Measurements from ENCODE around the gene CP. TPM values are rescaled to one million over a fixed set of nuclear protein-coding genes. Genes with fewer than 3 reads are reported as not detected.
A peak's percentile ranks its signal among the peaks of the same experiment; 100 is the strongest.

Gene CP
- polyA plus RNA-seq, 1 donor (not counting 4 experiments of a cell fraction or from before 2014, with no cell fraction given): 0.03 TPM

DNA sequence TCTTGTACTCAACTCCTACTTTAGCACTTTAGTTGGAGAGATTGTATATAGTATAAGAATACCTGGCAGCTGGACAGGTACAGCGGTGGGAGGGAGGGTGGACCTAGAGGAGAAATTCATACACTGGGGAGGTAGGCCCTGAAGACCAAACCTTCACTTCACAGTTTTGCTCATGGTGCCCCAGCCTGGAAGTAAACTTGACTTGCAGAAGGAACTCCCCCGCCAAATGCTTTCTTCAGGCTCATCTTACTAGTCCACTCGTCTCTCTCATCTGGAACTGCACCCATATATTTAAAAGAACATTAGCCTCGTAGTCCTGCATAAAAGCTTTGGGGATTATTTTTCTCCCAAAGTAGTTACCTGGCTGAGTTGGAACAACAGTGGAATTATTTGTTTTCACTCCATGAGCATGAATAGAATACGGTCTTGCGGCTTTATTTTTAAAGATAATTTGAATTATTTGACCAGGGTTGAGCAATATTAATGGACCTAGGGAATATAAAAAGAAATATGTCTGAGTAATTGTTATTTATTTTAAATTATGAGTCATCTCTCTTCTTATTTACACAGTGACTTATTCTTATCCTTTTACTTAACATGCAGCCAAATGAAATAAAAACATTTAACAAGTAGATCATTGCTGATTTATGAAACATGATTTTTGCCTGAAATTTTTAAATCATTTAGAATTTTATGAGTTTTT lies 25.5 kb upstream of the CP start:
- FAIRE-seq (no peak), DNase-seq (ENCODE audit: low read depth, low spot score) (no peak)
- no peak overlapping the region for H3K9ac ChIP-seq (ENCODE audit: control insufficient read depth, extremely low read depth, insufficient read depth, low read length)
- H3K4me1 ChIP-seq (ENCODE audit: control insufficient read depth, extremely low read depth, insufficient read depth, low read length): peaks cover 8% of the 10 kb centered on the region
- H3K36me3 ChIP-seq (ENCODE audit: control insufficient read depth in 2 of 2, extremely low read depth in 1 of 2, insufficient read depth in 2 of 2, low read length in 2 of 2): no peaks in the 10 kb centered on the region
- H3K4me3 ChIP-seq (ENCODE audit: control insufficient read depth in 2 of 3, extremely low read depth in 1 of 3, insufficient read depth in 2 of 3, low read depth in 1 of 3, low read length in 3 of 3): no peak overlapping the region
- H2AFZ ChIP-seq (ENCODE audit: control insufficient read depth, low read length): no peak overlapping the region
- H3K79me2 ChIP-seq (ENCODE audit: control insufficient read depth, insufficient read depth, low read length): no peaks in the 10 kb centered on the region
- no peaks in the 10 kb centered on the region for H3K27me3 ChIP-seq (ENCODE audit: control insufficient read depth, extremely low read depth, insufficient read depth, low read length)
- H3K9me1 ChIP-seq (ENCODE audit: control insufficient read depth, extremely low read depth, insufficient read depth, low read length): no peaks in the 10 kb centered on the region
- H3K27ac ChIP-seq (ENCODE audit: control insufficient read depth, insufficient read depth, low read length): no peak overlapping the region
- no peak overlapping the region for H3K4me2 ChIP-seq (ENCODE audit: control insufficient read depth, extremely low read depth, insufficient read depth, low read depth, low read length)
- no peaks in the 10 kb centered on the region for H4K20me1 ChIP-seq (ENCODE audit: control insufficient read depth, extremely low read depth, insufficient read depth, low read length)
- TF ChIP-seq EZH2 (IDR thresholded peaks at IDR 0.05; ENCODE audit: low read length): no peak
- TF ChIP-seq, protein P1, sequence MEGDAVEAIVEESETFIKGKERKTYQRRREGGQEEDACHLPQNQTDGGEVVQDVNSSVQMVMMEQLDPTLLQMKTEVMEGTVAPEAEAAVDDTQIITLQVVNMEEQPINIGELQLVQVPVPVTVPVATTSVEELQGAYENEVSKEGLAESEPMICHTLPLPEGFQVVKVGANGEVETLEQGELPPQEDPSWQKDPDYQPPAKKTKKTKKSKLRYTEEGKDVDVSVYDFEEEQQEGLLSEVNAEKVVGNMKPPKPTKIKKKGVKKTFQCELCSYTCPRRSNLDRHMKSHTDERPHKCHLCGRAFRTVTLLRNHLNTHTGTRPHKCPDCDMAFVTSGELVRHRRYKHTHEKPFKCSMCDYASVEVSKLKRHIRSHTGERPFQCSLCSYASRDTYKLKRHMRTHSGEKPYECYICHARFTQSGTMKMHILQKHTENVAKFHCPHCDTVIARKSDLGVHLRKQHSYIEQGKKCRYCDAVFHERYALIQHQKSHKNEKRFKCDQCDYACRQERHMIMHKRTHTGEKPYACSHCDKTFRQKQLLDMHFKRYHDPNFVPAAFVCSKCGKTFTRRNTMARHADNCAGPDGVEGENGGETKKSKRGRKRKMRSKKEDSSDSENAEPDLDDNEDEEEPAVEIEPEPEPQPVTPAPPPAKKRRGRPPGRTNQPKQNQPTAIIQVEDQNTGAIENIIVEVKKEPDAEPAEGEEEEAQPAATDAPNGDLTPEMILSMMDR (optimal IDR thresholded peaks at IDR 0.05 in 1 of 3, IDR thresholded peaks at IDR 0.05 in 1 of 3, conservative IDR thresholded peaks at IDR 0.05 in 1 of 3; ENCODE audit: extremely low read depth in 1 of 3, insufficient read depth in 2 of 3, low read length in 3 of 3): no peak
- dilution Hi-C loops (cut with MboI; ENCODE audit: extremely low pct_ligation_motif_present, low sequenced_read_pairs): no loop called here
- H3K9me3 ChIP-seq (ENCODE audit: control insufficient read depth, low read depth, low read length): no peaks in the 10 kb centered on the region

DNA sequence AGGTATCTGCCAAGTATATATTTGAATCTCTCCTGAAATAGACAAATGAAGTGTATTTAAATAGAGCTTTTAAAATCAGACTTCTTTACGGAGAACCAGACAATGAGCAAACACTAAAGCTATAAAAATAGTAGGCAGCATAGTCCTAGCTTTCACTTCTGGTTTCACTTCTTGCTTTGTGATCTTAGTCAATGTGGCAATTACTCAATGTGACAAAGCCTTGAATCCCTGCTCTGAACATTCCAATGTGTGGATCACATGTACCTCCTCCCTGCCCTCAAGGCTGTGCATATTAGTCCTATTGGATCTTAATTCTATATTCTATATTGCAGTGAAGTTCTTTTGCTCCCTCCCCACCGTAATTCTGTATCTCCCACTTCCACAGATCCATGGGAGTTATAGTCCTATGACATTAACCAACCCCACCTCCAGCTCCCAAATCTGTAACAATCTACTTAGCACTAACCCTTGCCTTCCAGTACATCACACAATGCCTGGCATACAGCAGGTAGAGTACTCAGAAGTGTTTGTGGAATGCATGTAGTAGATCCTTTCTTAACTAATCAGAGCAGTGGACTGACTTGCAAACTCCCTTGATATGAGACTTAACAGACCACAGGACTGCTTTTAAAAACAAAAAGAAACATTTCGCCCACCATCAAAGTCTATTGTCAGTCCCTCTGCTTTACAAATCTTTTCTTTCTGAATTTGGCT lies 24.3 kb upstream of the CP start:
- FAIRE-seq: peak; percentile 91
- DNase-seq (ENCODE audit: low read depth, low spot score): no peak
- no peaks in the 10 kb centered on the region for H3K9me3 ChIP-seq (ENCODE audit: control insufficient read depth, low read depth, low read length)

More for the DNA sequence above, 24.3 kb upstream of the CP start:
- Histone ChIP-seq H3K27me3 (ENCODE audit: control insufficient read depth, extremely low read depth, insufficient read depth, low read length) (no peaks in the 10 kb centered on the region), H3K4me1 (ENCODE audit: control insufficient read depth, extremely low read depth, insufficient read depth, low read length) (peaks cover 8% of the 10 kb centered on the region), H3K79me2 (ENCODE audit: control insufficient read depth, insufficient read depth, low read length) (no peaks in the 10 kb centered on the region), H4K20me1 (ENCODE audit: control insufficient read depth, extremely low read depth, insufficient read depth, low read length) (no peaks in the 10 kb centered on the region), H2AFZ (ENCODE audit: control insufficient read depth, low read length) (peak overlapping the region; percentile 60), H3K36me3 (ENCODE audit: control insufficient read depth in 2 of 2, extremely low read depth in 1 of 2, insufficient read depth in 2 of 2, low read length in 2 of 2) (no peaks in the 10 kb centered on the region), H3K9me1 (ENCODE audit: control insufficient read depth, extremely low read depth, insufficient read depth, low read length) (no peaks in the 10 kb centered on the region), H3K4me3 (ENCODE audit: control insufficient read depth in 2 of 3, extremely low read depth in 1 of 3, insufficient read depth in 2 of 3, low read depth in 1 of 3, low read length in 3 of 3) (peak overlapping the region in 1 of 3 experiments; percentile 40), H3K27ac (ENCODE audit: control insufficient read depth, insufficient read depth, low read length) (no peak overlapping the region), H3K9ac (ENCODE audit: control insufficient read depth, extremely low read depth, insufficient read depth, low read length) (no peak overlapping the region), H3K4me2 (ENCODE audit: control insufficient read depth, extremely low read depth, insufficient read depth, low read depth, low read length) (peak overlapping the region; percentile 64)
- no peak for TF ChIP-seq EZH2 (IDR thresholded peaks at IDR 0.05; ENCODE audit: low read length)
- TF ChIP-seq, protein P1 (optimal IDR thresholded peaks at IDR 0.05 in 1 of 3, IDR thresholded peaks at IDR 0.05 in 1 of 3, conservative IDR thresholded peaks at IDR 0.05 in 1 of 3; ENCODE audit: extremely low read depth in 1 of 3, insufficient read depth in 2 of 3, low read length in 3 of 3): no peak
- dilution Hi-C loops (cut with MboI; ENCODE audit: extremely low pct_ligation_motif_present, low sequenced_read_pairs): no loop called here

Data from keratinocyte (primary cell).